ENCODE measurements around the gene TMED7.

Gene TMED7

GRCh38 chr5:115634343-115635132 lies 8.7 kb upstream of the TMED7 start:
- TF ChIP-seq REST (IDR thresholded peaks at IDR 0.05; ENCODE audit: insufficient replicate concordance, low read depth) = no peak
- no peak for TF ChIP-seq SPI1 (IDR thresholded peaks at IDR 0.05; ENCODE audit: borderline replicate concordance, low read depth)
- TF ChIP-seq CTCF (IDR thresholded peaks at IDR 0.05; ENCODE audit: insufficient read depth, low read length) = peak; percentile 60
- no peak for TF ChIP-seq GABPA (IDR thresholded peaks at IDR 0.05; ENCODE audit: low read depth)
- TF ChIP-seq POLR2AphosphoS5 (IDR thresholded peaks at IDR 0.05; ENCODE audit: low read depth) = no peak
- Histone ChIP-seq H3K27me3 (ENCODE audit: insufficient read depth, poor library complexity, severe bottlenecking) (no peaks in the 10 kb centered on the region), H3K27ac (replicated peaks) (peak overlapping the region; percentile 52), H3K4me3 (replicated peaks; ENCODE audit: insufficient read depth, low read length) (peak overlapping the region; percentile 16)
- DNase-seq (ENCODE audit: low read depth in 1 of 2, low spot score in 1 of 2) = peak; percentile 17 to 77

- no peak for DNase-seq (ENCODE audit: low read depth in 1 of 2, low spot score in 1 of 2)
- Histone ChIP-seq H3K4me3 (replicated peaks; ENCODE audit: insufficient read depth, low read length) (no peak overlapping the region), H3K27ac (replicated peaks) (no peak overlapping the region), H3K27me3 (ENCODE audit: insufficient read depth, poor library complexity, severe bottlenecking) (no peaks in the 10 kb centered on the region)
- no peak for TF ChIP-seq SPI1 (IDR thresholded peaks at IDR 0.05; ENCODE audit: borderline replicate concordance, low read depth)
- TF ChIP-seq REST (IDR thresholded peaks at IDR 0.05; ENCODE audit: insufficient replicate concordance, low read depth) = no peak
- no peak for TF ChIP-seq CTCF (IDR thresholded peaks at IDR 0.05; ENCODE audit: insufficient read depth, low read length)
- no peak for TF ChIP-seq POLR2AphosphoS5 (IDR thresholded peaks at IDR 0.05; ENCODE audit: low read depth)
- TF ChIP-seq GABPA (IDR thresholded peaks at IDR 0.05; ENCODE audit: low read depth) = no peak
Measured at GRCh38 chr5:115629903-115630302, 4.1 kb upstream of the TMED7 start.

GRCh38 chr5:115627295-115627865 lies 1.5 kb upstream of the TMED7 start:
- Histone ChIP-seq H3K4me3 (replicated peaks; ENCODE audit: insufficient read depth, low read length) (no peak overlapping the region), H3K27me3 (ENCODE audit: insufficient read depth, poor library complexity, severe bottlenecking) (no peaks in the 10 kb centered on the region), H3K27ac (replicated peaks) (no peak overlapping the region)
- DNase-seq (ENCODE audit: low read depth in 1 of 2, low spot score in 1 of 2) = no peak
- no peak for TF ChIP-seq POLR2AphosphoS5 (IDR thresholded peaks at IDR 0.05; ENCODE audit: low read depth)
- TF ChIP-seq CTCF (IDR thresholded peaks at IDR 0.05; ENCODE audit: insufficient read depth, low read length) = no peak
- no peak for TF ChIP-seq GABPA (IDR thresholded peaks at IDR 0.05; ENCODE audit: low read depth)
- TF ChIP-seq SPI1 (IDR thresholded peaks at IDR 0.05; ENCODE audit: borderline replicate concordance, low read depth) = no peak
- TF ChIP-seq REST (IDR thresholded peaks at IDR 0.05; ENCODE audit: insufficient replicate concordance, low read depth) = no peak

All from HL-60 (cell line).